GM21381 (cell line): ENCODE results near the gene NUCB2.
A peak's percentile ranks its signal among the peaks of the same experiment; 100 is the strongest.
"Not testable (repeated sequence)": the region's sequence is repeated elsewhere in the genome, so short reads cannot be mapped to it uniquely, and the experiment has no call there.

Experiments
- ATAC-seq: cut with Tn5 transposase; IDR thresholded peaks from one replicate; pipeline ENCODE4 v1.9.1; 2021; ENCODE audit warnings: mild to moderate bottlenecking, moderate library complexity; ENCODE audit not compliant: unreplicated experiment

The NUCB2 gene

DNA sequence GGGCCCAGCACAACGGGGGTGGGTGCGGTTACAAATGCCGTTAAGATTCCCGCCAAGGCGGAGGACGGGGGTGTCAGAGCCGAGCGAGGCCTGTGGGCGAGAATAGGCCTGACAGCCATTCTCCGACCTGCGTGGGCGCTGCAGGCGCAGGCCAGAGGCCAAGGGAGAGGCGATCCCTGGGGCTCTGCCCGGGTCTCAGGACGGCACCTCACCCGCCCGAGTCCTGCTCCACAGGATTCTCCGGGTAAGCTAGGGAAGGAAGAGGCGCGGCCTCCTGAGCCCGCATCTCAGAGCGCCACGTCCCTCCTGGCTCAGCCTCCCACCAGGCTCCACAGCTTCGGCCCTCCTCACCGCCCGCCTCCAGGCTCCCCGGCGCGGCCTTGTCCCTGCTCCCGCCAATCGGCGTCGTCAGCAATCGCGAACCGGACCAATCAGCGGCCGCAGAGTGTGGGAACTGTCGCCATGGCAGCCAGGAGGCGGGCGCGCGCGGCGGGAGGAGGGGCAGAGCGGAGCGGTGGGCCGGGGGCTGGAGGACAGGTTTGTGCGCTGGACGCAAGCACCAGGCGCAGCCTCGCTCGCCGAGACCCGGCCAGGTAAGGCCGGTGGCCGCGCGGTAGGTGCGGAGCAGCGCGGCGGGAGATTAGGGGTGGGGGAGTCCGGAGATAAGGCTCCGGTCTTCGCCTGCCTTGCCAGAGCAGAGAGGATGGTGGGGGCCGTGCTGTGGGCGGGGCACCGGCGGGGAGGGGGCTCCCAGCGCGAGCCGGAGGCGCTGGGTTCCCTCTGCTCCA is at the start of gene NUCB2:
NUCB2 (plus strand) TSS at position 504 of the 788 bp plus-strand sequence. CDS start 18,585 bp downstream, outside the sequence.
- ATAC-seq: peak; percentile 96

DNA sequence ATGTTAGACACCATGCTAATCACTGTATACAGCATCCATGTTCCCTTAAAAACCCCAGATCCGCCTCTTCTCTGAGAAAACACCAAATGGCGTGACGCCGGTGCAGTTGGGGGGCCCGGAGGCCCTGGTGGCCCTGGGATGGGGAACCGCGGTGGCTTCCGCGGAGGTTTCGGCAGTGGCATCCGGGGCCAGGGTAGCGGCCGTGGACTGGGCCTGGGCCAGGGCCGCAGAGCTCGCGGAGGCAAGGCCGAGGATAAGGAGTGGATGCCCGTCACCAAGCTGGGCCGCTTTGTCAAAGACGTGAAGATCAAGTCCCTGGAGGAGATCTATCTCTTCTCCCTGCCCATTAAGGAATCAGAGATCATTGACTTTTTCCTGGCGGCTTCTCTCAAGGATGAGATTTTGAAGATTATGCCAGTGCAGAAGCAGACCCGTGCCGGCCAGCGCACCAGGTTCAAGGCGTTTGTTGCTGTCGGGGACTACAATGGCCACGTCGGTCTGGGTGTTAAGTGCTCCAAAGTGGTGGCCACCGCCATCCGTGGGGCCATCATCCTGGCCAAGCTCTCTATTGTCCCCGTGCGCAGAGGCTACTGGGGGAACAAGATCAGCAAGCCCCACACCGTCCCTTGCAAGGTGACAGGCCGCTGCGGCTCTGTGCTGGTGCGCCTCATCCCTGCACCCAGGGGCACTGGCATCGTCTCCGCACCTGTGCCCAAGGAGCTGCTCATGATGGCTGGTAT is 48.2 kb upstream of the NUCB2 start:
- not testable (repeated sequence) for ATAC-seq

- no peak for ATAC-seq
These were observed 46.9 kb upstream of the NUCB2 start for GRCh38 chr11:17229481-17230152.

DNA sequence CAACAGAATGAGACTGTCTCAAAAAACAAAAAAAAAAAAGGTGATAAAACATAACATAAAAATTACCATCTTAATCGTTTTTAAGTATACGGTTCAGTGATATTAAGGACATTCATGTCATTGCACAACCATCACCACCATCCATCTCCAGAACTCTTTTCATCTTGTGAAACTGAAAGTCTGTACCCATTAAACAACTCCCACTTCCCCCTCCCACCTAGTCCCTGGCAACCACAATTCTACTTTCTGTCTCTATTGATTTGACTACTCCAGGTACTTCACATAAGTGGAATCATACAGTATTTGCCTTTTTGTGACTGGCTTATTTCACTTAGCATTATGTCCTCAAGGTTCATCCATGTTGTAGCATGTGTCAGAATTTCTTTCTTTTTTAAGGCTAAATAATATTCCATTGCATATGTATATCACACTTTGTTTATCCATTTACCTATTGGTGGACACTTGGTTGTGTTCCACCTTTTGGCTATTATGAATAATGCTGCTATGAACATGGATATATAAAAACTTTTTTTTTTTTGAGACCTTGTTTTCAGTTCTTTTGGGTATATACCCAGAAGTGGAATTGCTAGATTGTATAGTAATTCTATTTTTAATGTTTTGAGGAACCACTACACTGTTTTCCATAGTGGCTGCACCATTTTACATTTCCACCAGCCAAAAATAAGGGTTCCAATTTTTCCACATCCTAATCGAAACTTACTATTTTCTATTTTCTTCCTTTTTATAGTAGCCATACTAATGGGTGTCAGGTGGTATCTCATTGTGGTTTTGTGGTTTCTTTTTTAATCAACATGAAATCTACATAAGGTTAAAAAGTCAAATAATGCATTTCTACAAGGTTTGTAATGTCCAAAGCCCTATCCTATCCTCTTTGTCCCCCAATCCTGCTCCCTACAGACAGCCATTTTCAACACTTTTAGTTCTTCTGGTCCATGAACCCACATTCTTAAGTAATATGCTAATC is 45.4 kb upstream of the NUCB2 start:
- peak; percentile 94 for ATAC-seq

GRCh38 chr11:17233101-17233500 is 43.4 kb upstream of the NUCB2 start:
- no peak for ATAC-seq

- no peak for ATAC-seq
These were observed 38.2 kb upstream of the NUCB2 start for GRCh38 chr11:17238377-17238776.

DNA sequence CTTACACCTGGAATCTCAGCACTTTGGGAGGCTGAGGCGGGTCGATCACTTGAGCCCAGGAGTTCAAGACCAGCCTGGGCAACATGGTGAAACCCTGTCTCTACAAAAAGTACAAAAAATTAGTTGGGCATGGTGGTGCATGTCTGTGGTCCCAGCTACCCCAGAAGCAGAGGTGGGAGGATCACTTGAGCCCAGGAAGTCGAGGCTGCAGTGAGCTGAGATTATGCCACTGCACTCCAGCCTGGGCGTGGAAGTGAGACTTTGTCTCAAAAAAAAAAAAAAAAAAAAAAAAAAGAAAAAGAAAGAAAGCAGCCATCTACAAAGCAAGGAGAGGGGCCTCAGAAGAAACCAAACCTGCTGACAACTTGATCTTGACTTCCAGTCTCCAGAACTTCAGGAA is 36.6 kb upstream of the NUCB2 start:
- not testable (repeated sequence) for ATAC-seq

DNA sequence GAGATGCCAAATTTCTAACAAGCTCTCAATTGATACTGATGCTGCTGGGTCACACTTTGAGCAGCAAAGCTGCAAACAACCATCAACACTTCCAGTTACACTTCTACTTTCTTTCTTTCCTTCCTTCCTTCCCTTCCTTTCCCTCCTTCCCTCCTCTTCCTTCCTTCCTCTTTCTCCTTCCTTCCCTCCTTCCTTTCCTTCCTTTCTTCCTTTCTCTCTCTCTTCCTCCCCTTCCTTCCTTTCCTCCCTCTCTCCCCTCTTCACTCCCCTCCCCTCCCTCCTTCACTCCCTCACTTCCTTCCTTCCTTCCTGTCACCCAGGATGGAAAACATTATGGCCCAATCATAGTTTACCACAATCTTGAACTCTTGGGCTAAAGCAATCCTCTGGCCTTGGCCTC is 35.8 kb upstream of the NUCB2 start:
- no peak for ATAC-seq

DNA sequence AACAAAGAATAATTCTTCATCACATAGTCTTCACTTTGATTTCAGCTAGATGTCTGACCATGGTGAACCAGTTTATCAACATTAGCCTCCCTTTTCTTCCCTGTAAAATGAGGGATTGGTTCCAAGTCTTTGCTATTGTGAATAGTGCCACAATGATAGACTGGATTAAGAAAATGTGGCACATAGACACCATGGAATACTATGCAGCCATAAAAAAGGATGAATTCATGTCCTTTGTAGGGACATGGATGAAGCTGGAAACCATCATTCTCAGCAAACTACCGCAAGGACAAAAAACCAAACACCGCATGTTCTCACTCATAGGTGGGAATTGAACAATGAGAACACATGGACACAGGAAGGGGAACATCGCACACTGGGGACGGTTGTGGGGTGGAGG is 33.6 kb upstream of the NUCB2 start:
- ATAC-seq: not testable (repeated sequence)

DNA sequence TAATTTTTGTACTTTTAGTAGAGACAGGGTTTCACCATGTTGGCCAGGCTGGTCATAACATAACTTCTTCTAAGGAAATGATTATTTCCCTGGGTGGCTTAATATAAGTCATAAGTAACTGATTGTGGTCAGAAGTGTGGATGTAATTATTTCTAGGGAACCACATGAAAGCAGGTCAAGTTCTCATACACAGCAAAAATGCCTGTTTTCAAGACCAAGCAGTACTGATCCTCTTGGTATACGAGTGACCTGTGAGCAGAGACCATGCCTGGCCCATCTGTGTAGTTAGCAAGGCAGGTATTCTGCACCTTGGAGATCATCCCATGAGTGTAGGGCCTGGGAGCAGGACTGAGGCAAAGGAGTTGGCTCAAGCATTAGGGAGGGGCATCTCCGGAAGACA is 32.5 kb upstream of the NUCB2 start:
- ATAC-seq: peak; percentile 90

DNA sequence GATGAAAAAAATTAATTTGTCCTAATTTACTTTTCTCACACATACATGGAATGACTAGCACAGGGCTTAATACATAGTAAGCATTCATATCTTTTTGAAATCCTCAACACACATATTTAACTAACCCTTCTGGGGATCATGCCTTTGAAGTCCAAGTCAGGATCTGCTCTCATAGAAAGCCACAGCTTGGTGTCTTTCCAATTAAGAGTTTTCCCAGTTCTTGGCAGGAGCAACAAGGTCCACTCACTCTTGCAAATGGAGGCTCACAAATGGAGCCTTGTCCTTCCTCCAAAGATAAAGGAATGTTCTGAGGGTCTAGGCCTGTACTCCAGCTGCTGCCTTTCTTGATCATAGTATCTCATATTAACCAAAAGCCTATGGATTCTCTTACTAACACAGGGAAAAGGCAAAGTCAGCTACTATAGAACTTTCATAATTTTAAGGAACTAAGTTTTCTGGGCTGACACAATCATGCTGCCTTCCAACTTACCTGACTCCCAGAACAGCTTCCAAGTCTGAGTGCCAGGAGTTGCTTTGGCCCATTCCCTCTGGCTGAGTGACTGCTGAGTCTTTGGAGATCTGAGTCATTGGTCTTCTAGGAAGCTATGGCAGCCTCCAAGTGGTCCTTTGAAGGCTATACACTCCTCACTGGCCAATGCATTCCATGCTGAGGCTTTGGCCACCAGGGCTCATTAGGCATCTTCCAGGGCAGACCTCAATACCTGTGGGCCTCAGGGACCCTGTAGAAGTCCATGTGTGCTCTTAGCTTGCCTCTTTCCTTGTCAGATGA is 25.8 kb upstream of the NUCB2 start:
- no peak for ATAC-seq

- ATAC-seq: no peak
These were observed 23.8 kb upstream of the NUCB2 start for GRCh38 chr11:17252704-17253103.

DNA sequence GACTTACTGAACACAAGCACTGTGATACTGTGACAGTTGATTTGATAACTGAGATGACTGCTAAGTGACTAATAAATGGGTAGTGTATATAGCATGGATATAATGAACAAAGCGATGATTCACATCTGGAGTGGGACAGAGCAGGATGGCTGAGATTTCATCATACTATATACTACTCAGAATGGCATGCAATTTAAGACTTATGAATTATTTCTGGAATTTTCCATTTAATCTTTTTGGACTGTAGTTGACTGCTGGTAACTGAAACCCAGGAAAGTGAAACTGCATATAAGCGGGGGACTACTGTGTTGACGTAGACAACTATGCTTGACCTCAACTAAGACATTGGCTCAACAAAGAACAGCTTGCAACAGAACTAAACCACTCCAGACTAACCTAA is 20.0 kb upstream of the NUCB2 start:
- no peak for ATAC-seq

GRCh38 chr11:17257196-17257595 is 19.3 kb upstream of the NUCB2 start:
- no peak for ATAC-seq

GRCh38 chr11:17258670-17259069 is 17.9 kb upstream of the NUCB2 start:
- ATAC-seq: no peak

- no peak for ATAC-seq
These were observed 17.0 kb upstream of the NUCB2 start for GRCh38 chr11:17259519-17259918.

DNA sequence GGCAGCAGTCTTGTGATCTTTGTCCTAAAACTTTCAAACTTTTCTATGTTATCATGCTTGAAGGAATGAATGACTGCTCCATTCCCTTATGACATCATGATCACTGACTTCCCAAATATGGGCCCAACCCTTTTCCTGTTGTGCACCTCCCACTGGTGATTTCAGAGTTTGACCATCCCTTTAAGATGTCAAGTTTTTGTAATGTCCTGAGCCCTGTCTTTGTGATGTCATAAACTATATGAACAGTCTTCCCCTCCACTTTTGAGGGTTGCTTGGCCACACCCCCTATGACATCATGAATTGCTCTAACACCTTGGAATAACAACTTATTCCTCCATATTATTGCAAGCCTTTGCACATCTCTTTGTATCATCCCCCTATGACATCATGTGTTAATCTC is 16.5 kb upstream of the NUCB2 start:
- no peak for ATAC-seq

DNA sequence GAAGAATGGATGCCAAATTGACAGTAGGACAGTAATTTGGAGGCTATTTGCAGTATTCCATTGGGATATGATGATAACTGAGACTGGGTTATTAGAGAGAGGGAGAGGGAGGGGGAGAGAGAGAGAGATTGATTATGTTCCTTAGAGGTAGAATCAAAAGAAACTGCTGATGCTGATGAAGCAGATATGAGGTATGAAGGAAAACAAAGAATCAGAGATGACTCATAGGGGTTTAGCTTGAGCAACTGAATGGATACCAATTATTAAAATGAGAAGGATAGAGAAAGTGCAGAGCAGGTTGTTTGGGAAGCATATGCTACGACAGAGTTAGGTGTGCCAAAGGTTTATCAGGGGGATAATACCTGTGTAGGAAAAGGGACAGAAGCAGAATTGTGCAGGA is 12.8 kb upstream of the NUCB2 start:
- no peak for ATAC-seq

- no peak for ATAC-seq
These were observed 9.8 kb upstream of the NUCB2 start for GRCh38 chr11:17266781-17267180.

GRCh38 chr11:17267576-17267975 is 9.0 kb upstream of the NUCB2 start:
- ATAC-seq: no peak
